ENCODE measurements around the gene SLC29A3.

GRCh38 chr10:71289421-71290130 lies 29.5 kb upstream of the SLC29A3 start:
- TF ChIP-seq, protein P1, sequence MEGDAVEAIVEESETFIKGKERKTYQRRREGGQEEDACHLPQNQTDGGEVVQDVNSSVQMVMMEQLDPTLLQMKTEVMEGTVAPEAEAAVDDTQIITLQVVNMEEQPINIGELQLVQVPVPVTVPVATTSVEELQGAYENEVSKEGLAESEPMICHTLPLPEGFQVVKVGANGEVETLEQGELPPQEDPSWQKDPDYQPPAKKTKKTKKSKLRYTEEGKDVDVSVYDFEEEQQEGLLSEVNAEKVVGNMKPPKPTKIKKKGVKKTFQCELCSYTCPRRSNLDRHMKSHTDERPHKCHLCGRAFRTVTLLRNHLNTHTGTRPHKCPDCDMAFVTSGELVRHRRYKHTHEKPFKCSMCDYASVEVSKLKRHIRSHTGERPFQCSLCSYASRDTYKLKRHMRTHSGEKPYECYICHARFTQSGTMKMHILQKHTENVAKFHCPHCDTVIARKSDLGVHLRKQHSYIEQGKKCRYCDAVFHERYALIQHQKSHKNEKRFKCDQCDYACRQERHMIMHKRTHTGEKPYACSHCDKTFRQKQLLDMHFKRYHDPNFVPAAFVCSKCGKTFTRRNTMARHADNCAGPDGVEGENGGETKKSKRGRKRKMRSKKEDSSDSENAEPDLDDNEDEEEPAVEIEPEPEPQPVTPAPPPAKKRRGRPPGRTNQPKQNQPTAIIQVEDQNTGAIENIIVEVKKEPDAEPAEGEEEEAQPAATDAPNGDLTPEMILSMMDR (IDR thresholded peaks at IDR 0.05), result no peak
- no peak for TF ChIP-seq POLR2A (IDR thresholded peaks at IDR 0.05)

Measured in uterus (tissue), 2 donors.